Measurements from ENCODE around the gene KCNH6.

KCNH6 gene

GRCh38 chr17:63531022-63531965 lies 8.1 kb downstream of the KCNH6 start:
- H3K9ac ChIP-seq (ENCODE audit: low read depth, low read length) = no peak overlapping the region
- no peaks in the 10 kb centered on the region for H3K36me3 ChIP-seq (ENCODE audit: control insufficient read depth, insufficient read depth, low read length)
- no peaks in the 10 kb centered on the region for H3K27me3 ChIP-seq (ENCODE audit: control insufficient read depth, insufficient read depth, low read length)
- H3K4me3 ChIP-seq (ENCODE audit: low read depth, low read length) = no peak overlapping the region
- no peaks in the 10 kb centered on the region for H3K9me3 ChIP-seq (ENCODE audit: control insufficient read depth, insufficient read depth, low read length)
- no peaks in the 10 kb centered on the region for H3K4me1 ChIP-seq (ENCODE audit: control insufficient read depth, insufficient read depth, low read length)

GRCh38 chr17:63533433-63534077 lies 10.4 kb downstream of the KCNH6 start:
- H3K36me3 ChIP-seq (ENCODE audit: control insufficient read depth, insufficient read depth, low read length) = no peaks in the 10 kb centered on the region
- no peaks in the 10 kb centered on the region for H3K4me1 ChIP-seq (ENCODE audit: control insufficient read depth, insufficient read depth, low read length)
- H3K4me3 ChIP-seq (ENCODE audit: low read depth, low read length) = no peak overlapping the region
- no peak overlapping the region for H3K9ac ChIP-seq (ENCODE audit: low read depth, low read length)
- peaks cover 14% of the 10 kb centered on the region for H3K27me3 ChIP-seq (ENCODE audit: control insufficient read depth, insufficient read depth, low read length)
- no peaks in the 10 kb centered on the region for H3K9me3 ChIP-seq (ENCODE audit: control insufficient read depth, insufficient read depth, low read length)

GRCh38 chr17:63534078-63534570 lies 11.0 kb downstream of the KCNH6 start:
- H3K9ac ChIP-seq (ENCODE audit: low read depth, low read length) = no peak overlapping the region
- no peak overlapping the region for H3K4me3 ChIP-seq (ENCODE audit: low read depth, low read length)
- H3K4me1 ChIP-seq (ENCODE audit: control insufficient read depth, insufficient read depth, low read length) = no peaks in the 10 kb centered on the region
- H3K36me3 ChIP-seq (ENCODE audit: control insufficient read depth, insufficient read depth, low read length) = no peaks in the 10 kb centered on the region
- H3K27me3 ChIP-seq (ENCODE audit: control insufficient read depth, insufficient read depth, low read length) = peaks cover 19% of the 10 kb centered on the region
- no peaks in the 10 kb centered on the region for H3K9me3 ChIP-seq (ENCODE audit: control insufficient read depth, insufficient read depth, low read length)

- Histone ChIP-seq H3K4me1 (ENCODE audit: control insufficient read depth, insufficient read depth, low read length) (no peaks in the 10 kb centered on the region), H3K9ac (ENCODE audit: low read depth, low read length) (no peak overlapping the region), H3K36me3 (ENCODE audit: control insufficient read depth, insufficient read depth, low read length) (no peaks in the 10 kb centered on the region)
These were observed 11.8 kb downstream of the KCNH6 start for GRCh38 chr17:63534816-63535455.

GRCh38 chr17:63535640-63536039 lies 12.5 kb downstream of the KCNH6 start:
- Histone ChIP-seq H3K9me3 (ENCODE audit: control insufficient read depth, insufficient read depth, low read length) (no peaks in the 10 kb centered on the region), H3K9ac (ENCODE audit: low read depth, low read length) (no peak overlapping the region), H3K4me1 (ENCODE audit: control insufficient read depth, insufficient read depth, low read length) (no peaks in the 10 kb centered on the region), H3K4me3 (ENCODE audit: low read depth, low read length) (no peak overlapping the region), H3K27me3 (ENCODE audit: control insufficient read depth, insufficient read depth, low read length) (peaks cover 26% of the 10 kb centered on the region), H3K36me3 (ENCODE audit: control insufficient read depth, insufficient read depth, low read length) (no peaks in the 10 kb centered on the region)

More at GRCh38 chr17:63534816-63535455, 11.8 kb downstream of the KCNH6 start:
- H3K9me3 ChIP-seq (ENCODE audit: control insufficient read depth, insufficient read depth, low read length) = no peaks in the 10 kb centered on the region
- no peak overlapping the region for H3K4me3 ChIP-seq (ENCODE audit: low read depth, low read length)
- peaks cover 26% of the 10 kb centered on the region for H3K27me3 ChIP-seq (ENCODE audit: control insufficient read depth, insufficient read depth, low read length)

GRCh38 chr17:63537001-63537400 lies 13.8 kb downstream of the KCNH6 start:
- H3K4me3 ChIP-seq (ENCODE audit: low read depth, low read length) = no peak overlapping the region
- H3K27me3 ChIP-seq (ENCODE audit: control insufficient read depth, insufficient read depth, low read length) = peaks cover 26% of the 10 kb centered on the region
- H3K9me3 ChIP-seq (ENCODE audit: control insufficient read depth, insufficient read depth, low read length) = no peaks in the 10 kb centered on the region
- H3K4me1 ChIP-seq (ENCODE audit: control insufficient read depth, insufficient read depth, low read length) = no peaks in the 10 kb centered on the region
- no peaks in the 10 kb centered on the region for H3K36me3 ChIP-seq (ENCODE audit: control insufficient read depth, insufficient read depth, low read length)
- H3K9ac ChIP-seq (ENCODE audit: low read depth, low read length) = no peak overlapping the region

- Histone ChIP-seq H3K4me3 (ENCODE audit: low read depth, low read length) (peak overlapping the region; percentile 56), H3K27me3 (ENCODE audit: control insufficient read depth, insufficient read depth, low read length) (peaks cover 26% of the 10 kb centered on the region), H3K9me3 (ENCODE audit: control insufficient read depth, insufficient read depth, low read length) (no peaks in the 10 kb centered on the region), H3K36me3 (ENCODE audit: control insufficient read depth, insufficient read depth, low read length) (no peaks in the 10 kb centered on the region), H3K9ac (ENCODE audit: low read depth, low read length) (no peak overlapping the region), H3K4me1 (ENCODE audit: control insufficient read depth, insufficient read depth, low read length) (no peaks in the 10 kb centered on the region)
These were observed 15.0 kb downstream of the KCNH6 start for GRCh38 chr17:63537991-63538692.

GRCh38 chr17:63538693-63539595 lies 15.8 kb downstream of the KCNH6 start:
- H3K36me3 ChIP-seq (ENCODE audit: control insufficient read depth, insufficient read depth, low read length) = no peaks in the 10 kb centered on the region
- H3K27me3 ChIP-seq (ENCODE audit: control insufficient read depth, insufficient read depth, low read length) = peaks cover 26% of the 10 kb centered on the region
- H3K4me1 ChIP-seq (ENCODE audit: control insufficient read depth, insufficient read depth, low read length) = no peaks in the 10 kb centered on the region

GRCh38 chr17:63540590-63540989 lies 17.4 kb downstream of the KCNH6 start:
- Histone ChIP-seq H3K9me3 (ENCODE audit: control insufficient read depth, insufficient read depth, low read length) (no peaks in the 10 kb centered on the region), H3K27me3 (ENCODE audit: control insufficient read depth, insufficient read depth, low read length) (peaks cover 26% of the 10 kb centered on the region), H3K4me1 (ENCODE audit: control insufficient read depth, insufficient read depth, low read length) (no peaks in the 10 kb centered on the region), H3K4me3 (ENCODE audit: low read depth, low read length) (no peak overlapping the region), H3K36me3 (ENCODE audit: control insufficient read depth, insufficient read depth, low read length) (no peaks in the 10 kb centered on the region), H3K9ac (ENCODE audit: low read depth, low read length) (no peak overlapping the region)

More at GRCh38 chr17:63538693-63539595, 15.8 kb downstream of the KCNH6 start:
- Histone ChIP-seq H3K4me3 (ENCODE audit: low read depth, low read length) (peak overlapping the region; percentile 56), H3K9me3 (ENCODE audit: control insufficient read depth, insufficient read depth, low read length) (no peaks in the 10 kb centered on the region), H3K9ac (ENCODE audit: low read depth, low read length) (no peak overlapping the region)

- Histone ChIP-seq H3K9me3 (ENCODE audit: control insufficient read depth, insufficient read depth, low read length) (no peaks in the 10 kb centered on the region), H3K4me3 (ENCODE audit: low read depth, low read length) (no peak overlapping the region), H3K36me3 (ENCODE audit: control insufficient read depth, insufficient read depth, low read length) (no peaks in the 10 kb centered on the region), H3K27me3 (ENCODE audit: control insufficient read depth, insufficient read depth, low read length) (peaks cover 22% of the 10 kb centered on the region), H3K4me1 (ENCODE audit: control insufficient read depth, insufficient read depth, low read length) (no peaks in the 10 kb centered on the region), H3K9ac (ENCODE audit: low read depth, low read length) (no peak overlapping the region)
These were observed 19.0 kb downstream of the KCNH6 start for GRCh38 chr17:63542218-63542545.
